Right kidney (tissue), 1 donor: ENCODE results near the gene MGAT4A.
A peak's percentile ranks its signal among the peaks of the same experiment; 100 is the strongest.
"Not testable (repeated sequence)": the region's sequence is repeated elsewhere in the genome, so short reads cannot be mapped to it uniquely, and the experiment has no call there.

Experiments
- DNase-seq: peaks from one replicate; pipeline ENCODE4 v3.0.0-alpha.2; 2016

MGAT4A gene

DNA sequence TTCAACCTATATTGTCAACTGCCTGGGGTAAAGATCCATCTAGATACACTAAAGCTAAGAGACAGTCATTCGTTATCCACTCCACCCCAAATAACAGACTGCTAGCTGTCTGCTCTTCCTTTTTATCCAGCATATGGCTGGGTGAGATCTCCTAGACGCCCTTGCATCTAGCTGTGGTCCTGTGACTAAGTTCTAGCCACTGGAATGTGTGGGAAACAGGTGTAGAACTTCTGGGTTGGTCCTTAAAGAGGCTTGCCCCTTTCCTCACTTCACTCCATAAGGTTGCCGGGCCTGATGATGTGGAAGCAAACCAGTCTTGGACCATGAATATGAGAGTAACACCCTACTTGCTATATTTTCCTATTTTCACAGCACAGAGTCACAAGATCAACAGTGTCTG is 125.9 kb downstream of the MGAT4A start:
- DNase-seq = no peak

DNA sequence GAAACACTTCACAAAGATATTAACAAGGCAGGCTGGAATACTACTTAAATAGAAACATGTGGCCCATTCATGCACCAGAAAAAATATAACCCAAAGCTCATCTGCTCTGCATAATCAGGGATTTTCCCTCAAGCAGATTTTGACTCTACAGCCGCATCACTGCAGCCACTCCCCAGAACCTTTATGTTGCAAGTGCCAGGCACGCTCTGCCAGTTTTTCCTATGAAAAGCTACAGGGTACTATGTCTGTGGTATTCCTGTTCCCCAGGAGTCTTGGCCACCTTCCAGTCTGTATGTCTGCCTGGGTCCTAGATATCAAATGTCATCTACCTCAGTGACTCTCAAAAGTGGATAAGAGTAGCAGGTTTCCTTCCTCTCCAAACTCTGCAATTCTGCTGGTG is 126.4 kb downstream of the MGAT4A start:
- DNase-seq = no peak

DNA sequence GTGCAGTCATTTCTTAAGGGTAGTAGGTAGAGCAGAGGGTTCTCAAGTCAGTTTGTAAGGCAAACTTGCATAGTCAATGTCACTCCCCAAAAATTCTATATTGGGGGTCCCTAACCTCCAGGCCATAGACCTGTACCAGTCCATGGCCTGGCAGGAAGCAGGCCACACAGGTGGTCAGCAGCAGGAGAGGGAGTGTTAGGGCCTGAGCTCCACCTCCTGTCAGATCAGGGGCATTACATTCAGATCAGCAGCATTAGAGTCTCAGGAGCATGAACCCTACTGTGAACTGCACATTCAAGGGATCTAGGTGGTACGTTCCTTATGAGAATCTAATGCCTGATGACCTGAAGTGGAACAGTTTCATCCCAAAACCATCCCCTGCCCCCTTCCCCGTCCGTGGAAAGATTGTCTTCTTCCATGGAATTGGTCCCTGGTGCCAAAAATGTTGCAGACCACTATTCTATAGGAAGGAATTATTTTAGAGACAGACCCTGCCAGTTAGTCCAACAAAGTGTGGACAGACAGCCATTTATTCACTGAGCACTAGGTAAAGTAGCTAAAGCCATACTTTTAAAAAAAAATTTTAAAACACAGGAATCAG is 129.3 kb downstream of the MGAT4A start:
- no peak for DNase-seq

GRCh38 chr2:98598781-98599428 is 132.0 kb downstream of the MGAT4A start:
- DNase-seq = no peak

DNA sequence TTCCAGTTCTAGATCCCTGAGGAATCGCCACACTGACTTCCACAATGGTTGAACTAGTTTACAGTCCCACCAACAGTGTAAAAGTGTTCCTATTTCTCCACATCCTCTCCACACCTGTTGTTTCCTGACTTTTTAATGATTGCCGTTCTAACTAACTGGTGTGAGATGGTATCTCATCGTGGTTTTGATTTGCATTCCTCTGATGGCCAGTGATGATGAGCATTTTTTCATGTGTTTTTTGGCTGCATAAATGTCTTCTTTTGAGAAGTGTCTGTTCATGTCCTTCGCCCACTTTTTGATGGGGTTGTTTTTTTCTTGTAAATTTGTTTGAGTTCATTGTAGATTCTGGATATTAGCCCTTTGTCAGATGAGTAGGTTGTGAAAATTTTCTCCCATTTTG is 136.3 kb downstream of the MGAT4A start:
- DNase-seq = not testable (repeated sequence)

DNA sequence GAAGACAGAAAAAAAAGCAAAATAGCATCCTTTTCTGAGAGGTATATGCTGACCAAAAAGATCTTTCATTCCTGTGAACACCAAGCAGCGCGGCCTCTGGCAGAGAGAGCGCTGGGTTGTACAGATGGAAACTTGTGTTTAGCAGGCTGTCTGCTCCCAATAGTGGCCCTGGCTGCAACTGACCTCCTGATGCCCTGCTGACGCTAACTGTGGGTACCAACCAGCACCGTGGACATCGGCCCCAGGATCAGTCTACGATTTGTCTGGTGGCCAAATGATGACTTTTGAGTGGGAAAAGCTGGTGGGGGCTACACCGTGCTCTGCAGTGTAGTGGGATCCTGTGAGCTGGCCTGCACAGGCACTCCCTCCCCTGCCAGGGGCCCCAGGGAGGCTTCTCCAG is 138.4 kb downstream of the MGAT4A start:
- no peak for DNase-seq

- DNase-seq = no peak
Observed at GRCh38 chr2:98589489-98589888, 141.4 kb downstream of the MGAT4A start.

DNA sequence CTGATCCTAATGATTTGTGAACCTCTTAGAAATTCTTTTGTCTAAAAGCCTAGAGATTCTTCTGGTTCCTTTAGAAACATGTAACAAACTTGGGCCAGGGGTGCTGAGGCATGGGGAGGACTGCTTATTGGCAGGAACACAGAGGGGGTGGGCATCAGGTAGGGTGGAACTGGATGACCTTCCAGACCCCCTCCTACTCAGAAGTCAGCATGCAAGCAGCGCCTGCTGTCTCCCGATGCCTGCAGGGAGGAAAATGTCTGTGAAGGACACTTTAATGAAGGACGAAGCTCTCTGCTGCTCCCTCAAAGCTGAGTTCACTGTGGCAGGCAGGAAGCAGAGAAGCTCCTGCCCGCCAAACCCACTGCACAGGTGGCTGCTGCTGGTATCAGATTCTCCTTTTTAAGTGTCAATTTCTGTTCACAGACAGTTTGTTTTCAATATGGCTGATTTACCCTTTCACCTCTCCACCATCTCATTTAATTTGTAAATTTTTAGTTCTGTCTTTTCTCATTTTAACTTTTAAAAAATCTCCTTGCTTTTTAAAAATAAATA is 142.0 kb downstream of the MGAT4A start:
- no peak for DNase-seq

- no peak for DNase-seq
Observed at GRCh38 chr2:98586551-98587140, 144.3 kb downstream of the MGAT4A start.

DNA sequence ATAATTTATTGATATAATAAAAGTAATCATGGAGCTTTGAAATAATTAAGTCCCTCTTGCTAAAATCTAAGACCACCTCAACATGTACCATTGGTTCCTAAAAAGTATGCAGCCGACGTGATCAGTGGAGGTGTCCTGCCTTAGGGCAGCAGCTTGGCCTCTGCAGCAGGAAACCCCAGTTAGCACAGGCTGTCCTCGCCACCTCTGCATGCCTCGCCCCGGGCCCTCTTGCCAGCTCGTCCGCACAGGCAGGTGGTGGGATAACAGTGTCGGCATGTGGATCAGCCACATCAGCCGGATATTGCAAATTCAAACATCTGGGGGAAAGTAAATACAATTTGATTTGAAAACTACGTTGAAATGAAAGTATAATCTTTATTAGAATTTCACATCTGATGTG is 145.5 kb downstream of the MGAT4A start:
- no peak for DNase-seq

GRCh38 chr2:98583816-98584618 is 146.9 kb downstream of the MGAT4A start:
- DNase-seq = no peak

GRCh38 chr2:98583276-98583675 is 147.7 kb downstream of the MGAT4A start:
- DNase-seq = peak; percentile 22

GRCh38 chr2:98582523-98582922 is 148.4 kb downstream of the MGAT4A start:
- DNase-seq = no peak

GRCh38 chr2:98580656-98581284 is 150.2 kb downstream of the MGAT4A start:
- DNase-seq = no peak

GRCh38 chr2:98579926-98580325 is 151.0 kb downstream of the MGAT4A start:
- DNase-seq = no peak

GRCh38 chr2:98578231-98578630 is 152.7 kb downstream of the MGAT4A start:
- no peak for DNase-seq

DNA sequence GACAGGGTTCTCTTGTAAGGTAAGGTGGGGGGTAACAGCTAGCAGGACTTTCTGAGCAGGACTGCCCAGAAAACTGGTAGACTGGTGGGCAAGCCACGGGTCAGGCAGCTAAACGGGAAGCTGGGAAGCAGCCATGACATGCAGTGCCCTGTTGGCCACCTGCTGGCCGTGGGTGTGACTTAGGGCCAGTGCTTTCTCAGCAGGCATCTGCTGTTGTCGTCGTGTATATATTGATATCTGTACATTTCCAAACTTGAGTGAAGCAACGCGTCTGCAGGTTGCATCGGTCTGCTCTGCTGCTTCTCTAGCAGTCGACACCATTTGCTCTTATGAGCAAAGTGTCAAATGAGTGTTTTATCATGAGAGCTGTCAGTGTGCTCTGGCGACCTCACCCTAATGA is 153.6 kb downstream of the MGAT4A start:
- DNase-seq = no peak

GRCh38 chr2:98576666-98577312 is 154.1 kb downstream of the MGAT4A start:
- DNase-seq = no peak

DNA sequence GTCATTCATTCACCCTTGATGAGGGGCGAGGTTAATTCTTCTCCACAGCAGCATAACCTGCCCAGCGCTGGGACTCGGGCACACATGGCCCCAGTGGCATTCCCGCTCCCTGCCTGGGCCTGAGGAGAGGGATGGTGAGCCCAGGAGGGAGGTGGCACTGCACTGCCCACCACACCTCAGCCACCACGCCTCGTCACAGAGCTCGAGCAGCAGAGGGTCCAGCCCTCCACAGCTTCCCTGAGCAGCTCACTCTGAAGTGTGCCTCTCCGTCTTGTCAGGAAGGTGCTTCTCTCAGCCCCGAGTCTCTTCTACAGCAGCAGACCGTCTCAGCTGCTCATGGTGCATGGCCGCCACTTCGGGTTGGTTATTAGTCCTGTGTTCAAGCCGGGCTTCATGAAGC is 157.5 kb downstream of the MGAT4A start:
- no peak for DNase-seq

DNA sequence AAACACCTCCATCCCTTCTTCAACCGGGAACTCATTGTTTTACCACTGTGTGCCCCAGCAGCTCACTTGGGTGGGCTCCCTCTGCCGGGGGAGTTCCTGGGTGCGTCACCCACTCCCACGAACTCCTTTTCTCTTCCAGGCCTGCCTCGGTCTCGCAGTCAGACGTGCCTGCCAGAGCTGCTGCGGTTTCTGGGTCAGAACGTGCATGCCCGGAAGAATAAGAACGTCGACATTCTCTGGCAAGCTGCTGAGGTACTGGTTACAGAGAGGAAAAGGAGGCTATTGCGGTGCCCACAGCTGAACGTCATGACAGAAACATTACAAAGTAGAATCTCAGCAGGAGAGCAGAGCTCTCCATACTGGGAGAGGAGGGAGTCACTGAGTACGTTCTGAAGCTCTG is 158.3 kb downstream of the MGAT4A start:
- no peak for DNase-seq

- no peak for DNase-seq
Observed at GRCh38 chr2:98572211-98572610, 158.7 kb downstream of the MGAT4A start.

- no peak for DNase-seq
Observed at GRCh38 chr2:98571796-98572195, 159.1 kb downstream of the MGAT4A start.
